Psoas muscle (tissue), 8 donors: ENCODE measurements around the gene AHRR. TPM values are rescaled to one million over a fixed set of nuclear protein-coding genes. Genes with fewer than 3 reads are reported as not detected.

Experiments used
- ATAC-seq, 4 donors: fragments of 200-7000 bp; cut with Tn5 transposase; one replicate each; pipeline ENCODE4 v1.9.1; 2020; ENCODE audit warnings: moderate library complexity in 3 of 4, mild to moderate bottlenecking in 2 of 4
- DNase-seq, 2 donors: peaks; one replicate each; pipeline ENCODE4 v3.0.0-alpha.2; 2020
- H3K27ac ChIP-seq: fragments of 200-600 bp; one replicate; pipeline ENCODE4 v1.8.0; 2022
- H3K27me3 ChIP-seq, 3 donors: fragments of 200-600 bp in 1 of 3; one replicate each; pipeline versions ENCODE4 v1.6.1 to v1.8.0; 2013 to 2022; ENCODE audit warnings: low read length in 2 of 3, mild to moderate bottlenecking in 2 of 3, moderate library complexity in 1 of 3; ENCODE audit not compliant: insufficient read depth in 3 of 3
- H3K36me3 ChIP-seq, 2 donors: fragments of 200-600 bp in 1 of 2; one replicate each; pipeline versions ENCODE4 v1.6.1 to v1.8.0; 2013 to 2022; ENCODE audit warnings: low read depth in 1 of 2, mild to moderate bottlenecking in 1 of 2, moderate library complexity in 1 of 2; ENCODE audit not compliant: insufficient read depth in 1 of 2
- H3K4me1 ChIP-seq: fragments of 200-600 bp; one replicate; pipeline ENCODE4 v1.8.0; 2022
- H3K4me3 ChIP-seq: fragments of 200-600 bp; one replicate; pipeline ENCODE4 v1.8.0; 2022; ENCODE audit warnings: mild to moderate bottlenecking
- H3K9me3 ChIP-seq: fragments of 200-600 bp; one replicate; pipeline ENCODE4 v1.8.0; 2022
- WGBS, 3 donors: extraction: QIAGEN DNeasy Blood & Tissue Kit; methylation state at CpG; one replicate each; pipeline versions ENCODE4 v1.1.6 to v1.1.7; 2013; 5-methylcytosine and 5-hydroxymethylcytosine counted together
- intact Hi-C, 2 donors: fragments of 100-400 bp; cut with DNase I; formaldehyde crosslinking; loops; one replicate each; pipeline versions ENCODE4 v1.11.0 to v1.14.2; 2022
- polyA plus RNA-seq, 3 donors: library from polyadenylated mRNA; stranded (reverse); fragments of 200-250 nt; gene quantifications; one replicate each; pipeline ENCODE4 v1.2.3, GENCODE V29; 2013
- total RNA-seq, 4 donors: library from RNA; stranded (reverse); fragmentation: NEBNext Ultra II Directional in 2 of 4; extraction: Animal tissue kit (Norgen Biotek cat#: 25700) in 2 of 4; gene quantifications; one replicate each; pipeline versions ENCODE4 v1.2.1 to v1.2.4, GENCODE V29; 2021 to 2023
- TF ChIP-seq, protein P1 (sequence below): fragments of 200-600 bp; IDR thresholded peaks from one replicate; pipeline ENCODE4 v1.8.0; 2022; ENCODE audit warnings: antibody characterized with exemption
- donor health status: healthy with polysubstance abuse.
- donor health status: DM: no; HTN: no; CAD: no; lungs with moderate emphysema.
- donor health status: Bipolar disorder and iron deficiency.
- donor health status: healthy.
- donor health status: DM: yes; HTN: yes; CAD: no.
- donor health status: DM: no; HTN: no; CAD: no.
- donor health status: DM: no; HTN: no; CAD: no.
- donor health status: DM: yes; HTN: yes; CAD: no.

AHRR gene
- total and polyA plus RNA-seq, 7 donors: 0.10 to 7.4 (median 0.45) TPM

DNA sequence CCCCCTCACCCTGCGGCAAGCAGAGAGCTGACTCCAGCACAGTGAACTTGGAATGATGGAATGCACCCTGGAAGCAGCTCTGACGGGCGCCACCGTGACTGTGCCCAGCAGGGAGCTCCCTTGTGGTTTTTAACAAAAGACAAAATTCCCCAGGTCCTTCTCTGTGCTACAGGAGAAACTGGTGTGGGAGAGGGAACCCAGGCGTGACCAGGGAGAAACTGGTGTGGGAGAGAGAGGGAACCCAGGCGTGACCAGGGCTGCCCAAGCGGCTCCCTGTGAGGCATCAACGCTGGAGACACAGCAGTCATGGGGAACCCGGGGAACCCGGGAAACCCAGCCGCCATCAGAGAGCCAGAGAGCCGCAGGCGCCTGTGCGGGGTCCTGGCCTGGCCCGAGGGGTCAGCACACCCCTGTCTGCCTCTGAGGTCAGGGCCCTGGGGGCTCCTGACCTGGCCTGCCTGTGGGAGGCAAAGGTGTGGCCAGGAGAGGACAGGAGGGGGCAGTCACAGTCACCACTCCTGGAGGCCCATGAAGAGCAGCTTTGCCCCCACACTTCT is 3.1 kb upstream of the AHRR start:
- Histone ChIP-seq H3K27ac (no peak overlapping the region), H3K36me3 (peaks cover 3 to 28% of the 10 kb centered on the region in 2 donors), H3K27me3 (peaks cover 0 to 48% (median 15%) of the 10 kb centered on the region in 3 donors), H3K4me3 (no peak overlapping the region), H3K9me3 (no peaks in the 10 kb centered on the region), H3K4me1 (no peaks in the 10 kb centered on the region)
- TF ChIP-seq, protein P1, sequence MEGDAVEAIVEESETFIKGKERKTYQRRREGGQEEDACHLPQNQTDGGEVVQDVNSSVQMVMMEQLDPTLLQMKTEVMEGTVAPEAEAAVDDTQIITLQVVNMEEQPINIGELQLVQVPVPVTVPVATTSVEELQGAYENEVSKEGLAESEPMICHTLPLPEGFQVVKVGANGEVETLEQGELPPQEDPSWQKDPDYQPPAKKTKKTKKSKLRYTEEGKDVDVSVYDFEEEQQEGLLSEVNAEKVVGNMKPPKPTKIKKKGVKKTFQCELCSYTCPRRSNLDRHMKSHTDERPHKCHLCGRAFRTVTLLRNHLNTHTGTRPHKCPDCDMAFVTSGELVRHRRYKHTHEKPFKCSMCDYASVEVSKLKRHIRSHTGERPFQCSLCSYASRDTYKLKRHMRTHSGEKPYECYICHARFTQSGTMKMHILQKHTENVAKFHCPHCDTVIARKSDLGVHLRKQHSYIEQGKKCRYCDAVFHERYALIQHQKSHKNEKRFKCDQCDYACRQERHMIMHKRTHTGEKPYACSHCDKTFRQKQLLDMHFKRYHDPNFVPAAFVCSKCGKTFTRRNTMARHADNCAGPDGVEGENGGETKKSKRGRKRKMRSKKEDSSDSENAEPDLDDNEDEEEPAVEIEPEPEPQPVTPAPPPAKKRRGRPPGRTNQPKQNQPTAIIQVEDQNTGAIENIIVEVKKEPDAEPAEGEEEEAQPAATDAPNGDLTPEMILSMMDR: no peak
- 23 to 28% (median 25%) methylated on average over 12 to 15 of the region's 15 CpGs for WGBS, 3 donors
- ATAC-seq: peak in 1 of 4 donors; percentile 13
- intact Hi-C loops: loop anchor here in 1 of 2 donors (5.0 kb wide), 1 partner anchor 131 kb away; no protein-coding TSS in a partner anchor
- peak in 1 of 2 donors; percentile 23 for DNase-seq

DNA sequence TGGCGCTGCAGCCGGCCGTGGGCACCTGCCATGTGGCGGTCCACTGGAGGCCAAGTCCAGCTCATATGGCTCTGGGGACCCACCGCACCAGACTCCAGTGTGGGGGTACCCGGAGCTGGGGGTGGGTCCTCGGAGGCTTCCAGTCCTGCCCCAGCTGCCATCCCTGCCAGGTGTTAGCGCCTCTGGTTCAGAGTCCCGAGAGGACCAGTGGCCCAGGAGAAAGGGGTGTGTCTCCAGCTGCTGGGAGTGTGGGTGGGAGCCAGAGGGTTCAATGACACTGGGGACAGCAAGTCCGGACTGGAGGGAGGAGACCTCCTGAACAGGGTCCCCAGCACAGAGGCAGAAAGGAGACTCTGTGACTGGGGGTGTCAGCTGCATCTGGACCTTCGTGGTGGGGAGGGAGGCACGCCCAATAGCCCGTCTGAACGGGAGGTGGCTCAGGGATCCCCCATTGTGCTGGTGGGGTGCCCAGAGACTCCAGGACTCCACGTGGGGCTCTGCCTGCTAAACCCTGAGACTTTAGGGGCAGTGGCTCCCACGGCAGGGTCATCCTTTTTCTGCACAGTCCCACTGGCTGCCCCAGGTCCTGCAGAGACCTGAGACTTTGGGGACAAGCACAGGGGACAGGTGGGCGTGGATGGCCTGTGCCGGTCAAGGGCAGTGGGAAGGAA is 2.4 kb upstream of the AHRR start:
- no peak overlapping the region for H3K4me3 ChIP-seq
- no peak overlapping the region for H3K27ac ChIP-seq
- peak in 1 of 4 donors; percentile 21 for ATAC-seq
- TF ChIP-seq, protein P1: no peak
- H3K27me3 ChIP-seq: peaks cover 0 to 53% (median 17%) of the 10 kb centered on the region in 3 donors
- no peaks in the 10 kb centered on the region for H3K9me3 ChIP-seq
- H3K4me1 ChIP-seq: no peaks in the 10 kb centered on the region
- DNase-seq: peak in 1 of 2 donors; percentile 44
- intact Hi-C loops: loop anchor here in 1 of 2 donors (5.0 kb wide), 1 partner anchor 132 kb away; no protein-coding TSS in a partner anchor
- WGBS, 3 donors: 15 to 29% (median 18%) methylated on average over 18 of the region's 18 CpGs
- H3K36me3 ChIP-seq: peaks cover 3 to 22% of the 10 kb centered on the region in 2 donors

DNA sequence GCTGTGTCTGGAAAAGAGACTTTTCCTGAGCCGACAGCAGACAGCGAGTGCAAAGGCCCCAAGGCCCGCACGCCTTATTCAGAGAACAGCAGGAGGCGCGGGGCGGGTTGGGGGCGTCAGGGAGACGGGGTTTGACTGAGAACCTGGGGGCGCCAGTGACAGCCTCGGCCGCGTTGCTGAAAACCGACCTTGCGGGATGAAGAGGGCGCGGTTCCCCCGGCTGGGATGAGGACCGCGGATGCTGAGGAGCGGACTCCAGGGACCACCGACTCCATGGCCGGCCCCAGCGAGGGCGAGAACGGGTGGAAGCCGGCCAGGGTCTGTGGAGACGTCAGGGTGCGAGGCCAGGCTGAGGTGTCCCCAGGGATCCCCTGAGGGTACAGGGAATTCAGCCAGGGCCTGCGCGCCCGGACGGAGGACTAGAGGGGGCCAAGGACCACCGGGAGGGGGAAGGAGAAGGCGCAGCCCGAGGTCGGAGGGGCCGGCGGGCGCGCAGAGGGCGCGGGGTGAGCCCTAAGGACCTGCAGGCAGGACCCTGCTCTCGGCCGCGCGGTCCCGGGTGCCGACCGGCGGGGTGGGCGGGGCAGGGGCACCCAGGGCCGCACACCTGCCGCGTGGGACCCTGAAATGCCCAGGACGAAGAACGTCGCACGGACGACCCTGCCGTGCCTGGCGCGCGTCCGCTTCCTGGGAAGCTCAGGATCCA is 837 bp upstream of the AHRR start:
- Histone ChIP-seq H3K4me3 (peak overlapping the region; percentile 62), H3K27me3 (peaks cover 0 to 61% (median 23%) of the 10 kb centered on the region in 3 donors), H3K4me1 (no peaks in the 10 kb centered on the region), H3K27ac (no peak overlapping the region), H3K9me3 (no peaks in the 10 kb centered on the region), H3K36me3 (peaks cover 0 to 8% of the 10 kb centered on the region in 2 donors)
- 4 to 5% (median 4%) methylated on average over 48 to 65 of the region's 65 CpGs for WGBS, 3 donors
- intact Hi-C loops: no loop called here
- ATAC-seq (peak in 1 of 4 donors; percentile 7), DNase-seq (peak in 1 of 2 donors; percentile 50)
- TF ChIP-seq, protein P1: no peak

DNA sequence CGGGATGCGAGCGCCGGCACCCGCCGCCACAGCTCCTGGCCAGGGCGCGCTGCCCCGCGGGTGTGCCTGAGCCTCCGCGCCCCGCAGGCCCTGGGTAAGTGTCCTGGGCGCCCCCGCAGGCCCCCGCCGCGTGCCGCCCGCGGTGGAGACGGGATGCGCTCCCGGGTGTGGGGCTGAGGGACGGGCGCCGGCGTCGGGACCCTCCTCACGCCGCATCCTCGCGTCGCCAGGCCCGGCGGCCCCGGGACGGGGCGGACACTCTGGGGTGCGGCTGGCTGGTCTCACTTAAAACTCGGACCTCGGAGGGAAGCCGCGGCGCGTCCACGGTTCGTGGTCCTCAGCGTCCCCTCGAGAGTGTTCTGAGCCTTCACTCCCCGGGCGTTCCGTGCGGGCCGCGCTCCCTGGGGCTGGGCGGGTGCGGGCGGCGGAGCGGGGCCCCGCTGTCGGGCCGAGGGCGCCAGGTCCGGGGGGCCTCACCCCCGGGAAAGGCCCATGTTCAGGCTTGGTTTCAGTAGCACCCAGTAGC is 275 bp downstream of the AHRR start:
- WGBS, 3 donors: 0 to 1% (median 0%) methylated on average over 22 to 67 of the region's 67 CpGs
- H3K36me3 ChIP-seq: no peaks in the 10 kb centered on the region
- H3K27me3 ChIP-seq: peaks cover 0 to 69% (median 23%) of the 10 kb centered on the region in 3 donors
- H3K9me3 ChIP-seq: no peaks in the 10 kb centered on the region
- DNase-seq (peak in 1 of 2 donors; percentile 47), ATAC-seq (no peak)
- TF ChIP-seq, protein P1: no peak
- H3K4me1 ChIP-seq: no peaks in the 10 kb centered on the region
- H3K27ac ChIP-seq: no peak overlapping the region
- intact Hi-C loops: no loop called here
- peak overlapping the region; percentile 62 for H3K4me3 ChIP-seq
